Fibroblast of lung (primary cell): ENCODE measurements around the gene ACOX1.

Experiments
- EZH2 ChIP-seq: IDR thresholded peaks from 2 replicates; pipeline ENCODE4 v1.5.1; 2012; ENCODE audit warnings: low read length, control low read depth, mild to moderate bottlenecking; ENCODE audit errors: missing control alignments
- TF ChIP-seq, protein P1 (sequence below), 2 donors: IDR thresholded peaks in 1 of 2; conservative IDR thresholded peaks in 1 of 2; 1 replicate in 1 of 2; 2 replicates in 1 of 2; pipeline ENCODE4 v1.5.1; 2011 to 2012; ENCODE audit warnings: low read length in 2 of 2, control low read depth in 1 of 2, inconsistent platforms in 1 of 2, low read depth in 1 of 2, mild to moderate bottlenecking in 1 of 2

DNA sequence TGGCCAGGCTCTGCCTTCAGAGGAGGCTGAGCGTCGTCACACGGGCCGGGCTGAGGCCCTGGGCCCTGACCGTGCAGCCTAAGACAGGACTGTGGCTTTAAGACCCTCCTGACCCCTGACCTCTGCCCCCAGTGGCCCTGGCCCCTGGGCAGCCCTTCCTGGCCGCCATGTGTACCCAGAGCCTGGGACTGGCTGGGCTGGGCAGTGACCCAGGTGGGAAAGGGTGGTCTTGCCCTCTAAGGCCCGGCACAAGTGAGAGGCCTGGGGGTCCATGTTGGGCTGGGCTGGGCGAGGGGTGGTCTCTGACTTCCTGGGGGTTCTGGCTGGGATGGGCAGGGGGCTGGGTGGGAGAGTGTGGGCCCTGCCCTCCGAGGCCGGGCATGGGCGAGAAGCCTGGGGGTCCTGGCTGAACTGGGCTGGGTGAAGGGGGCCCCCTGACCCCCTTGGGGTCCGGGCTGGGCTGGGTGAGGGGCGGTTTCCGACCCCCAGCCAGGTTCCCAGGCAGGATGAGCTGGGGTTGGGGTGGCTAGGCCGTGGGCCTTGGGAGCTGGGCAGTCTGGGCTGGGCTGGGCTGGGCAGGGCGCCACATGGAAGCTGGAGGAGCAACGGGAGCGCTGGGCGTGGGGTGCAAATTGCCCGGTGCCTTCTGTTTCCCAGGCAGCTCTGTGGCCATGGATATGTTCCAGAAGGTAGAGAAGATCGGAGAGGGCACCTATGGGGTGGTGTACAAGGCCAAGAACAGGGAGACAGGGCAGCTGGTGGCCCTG is 22.0 kb upstream of the ACOX1 start, which contains the start of gene CDK3:
- TF ChIP-seq, protein P1, sequence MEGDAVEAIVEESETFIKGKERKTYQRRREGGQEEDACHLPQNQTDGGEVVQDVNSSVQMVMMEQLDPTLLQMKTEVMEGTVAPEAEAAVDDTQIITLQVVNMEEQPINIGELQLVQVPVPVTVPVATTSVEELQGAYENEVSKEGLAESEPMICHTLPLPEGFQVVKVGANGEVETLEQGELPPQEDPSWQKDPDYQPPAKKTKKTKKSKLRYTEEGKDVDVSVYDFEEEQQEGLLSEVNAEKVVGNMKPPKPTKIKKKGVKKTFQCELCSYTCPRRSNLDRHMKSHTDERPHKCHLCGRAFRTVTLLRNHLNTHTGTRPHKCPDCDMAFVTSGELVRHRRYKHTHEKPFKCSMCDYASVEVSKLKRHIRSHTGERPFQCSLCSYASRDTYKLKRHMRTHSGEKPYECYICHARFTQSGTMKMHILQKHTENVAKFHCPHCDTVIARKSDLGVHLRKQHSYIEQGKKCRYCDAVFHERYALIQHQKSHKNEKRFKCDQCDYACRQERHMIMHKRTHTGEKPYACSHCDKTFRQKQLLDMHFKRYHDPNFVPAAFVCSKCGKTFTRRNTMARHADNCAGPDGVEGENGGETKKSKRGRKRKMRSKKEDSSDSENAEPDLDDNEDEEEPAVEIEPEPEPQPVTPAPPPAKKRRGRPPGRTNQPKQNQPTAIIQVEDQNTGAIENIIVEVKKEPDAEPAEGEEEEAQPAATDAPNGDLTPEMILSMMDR (conservative IDR thresholded peaks at IDR 0.05 in 1 of 2, IDR thresholded peaks at IDR 0.05 in 1 of 2; ENCODE audit: low read depth in 1 of 2, low read length in 2 of 2), result no peak
- no peak for TF ChIP-seq EZH2
